ENCODE data around the gene TYRO3.

- TF ChIP-seq POLR2A (IDR thresholded peaks at IDR 0.05) (no peak), CTCF (IDR thresholded peaks at IDR 0.05) (no peak), POLR2AphosphoS5 (IDR thresholded peaks at IDR 0.05) (no peak)
Measured at GRCh38 chr15:41622901-41623300, 63.9 kb downstream of the TYRO3 start.
